NT2/D1 (cell line): ENCODE measurements around the gene RNU2-63P.
"Not testable (repeated sequence)": the region's sequence is repeated elsewhere in the genome, so short reads cannot be mapped to it uniquely, and the experiment has no call there.

Experiments
- DNase-seq: peaks from one replicate; pipeline ENCODE4 v3.0.0-alpha.2; 2011; ENCODE audit warnings: low read depth, low spot score
- H3K27me3 ChIP-seq: 2 replicates; pipeline ENCODE4 v1.6.0; 2011; ENCODE audit warnings: mild to moderate bottlenecking; ENCODE audit not compliant: insufficient read length, insufficient read depth
- H3K36me3 ChIP-seq: 2 replicates; pipeline ENCODE4 v1.6.1; 2011; ENCODE audit warnings: mild to moderate bottlenecking, low read length, mixed read lengths; ENCODE audit not compliant: insufficient read depth, insufficient read length
- H3K4me1 ChIP-seq: 2 replicates; pipeline ENCODE4 v1.5.1; 2011; ENCODE audit not compliant: insufficient read depth, insufficient read length
- H3K4me3 ChIP-seq: 2 replicates; pipeline ENCODE4 v1.5.1; 2011; ENCODE audit warnings: low read depth; ENCODE audit not compliant: insufficient read length
- H3K9ac ChIP-seq: 2 replicates; pipeline ENCODE4 v1.6.0; 2011; ENCODE audit warnings: low read depth; ENCODE audit not compliant: insufficient read length
- H3K9me3 ChIP-seq: 2 replicates; pipeline ENCODE4 v1.5.1; 2011; ENCODE audit warnings: mild to moderate bottlenecking, low read length; ENCODE audit not compliant: insufficient read depth
- SUZ12 ChIP-seq: IDR thresholded peaks from 2 replicates; pipeline ENCODE4 v1.6.1; 2011; ENCODE audit not compliant: insufficient read length, insufficient read depth; ENCODE audit errors: extremely low read depth
- YY1 ChIP-seq: IDR thresholded peaks from 2 replicates; pipeline ENCODE4 v1.6.1; 2011; ENCODE audit not compliant: insufficient read length, insufficient read depth
- ZNF274 ChIP-seq: IDR thresholded peaks from 2 replicates; pipeline ENCODE4 v1.6.1; 2011; ENCODE audit warnings: mild to moderate bottlenecking, low read depth, low read length

Gene RNU2-63P

DNA sequence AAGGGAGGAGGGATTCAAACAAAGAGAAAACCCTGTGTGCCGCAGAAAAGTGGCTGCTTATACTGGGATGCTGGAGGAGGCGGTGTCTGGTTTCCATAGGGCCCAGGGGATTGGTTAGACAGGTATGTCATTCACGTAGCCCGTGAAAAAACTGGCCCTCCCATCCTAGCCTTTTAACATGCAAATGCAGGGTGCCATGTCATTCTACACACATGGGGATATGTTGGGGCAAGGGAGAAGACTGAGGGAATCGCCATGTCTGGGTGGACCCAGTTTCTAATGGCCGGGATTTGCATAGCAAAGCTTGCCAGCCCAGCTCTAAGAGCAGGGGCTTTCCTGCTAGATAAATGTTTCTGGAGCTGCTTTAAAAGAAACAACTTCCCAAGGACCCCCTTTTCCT, 8.2 kb upstream of the RNU2-63P start:
- DNase-seq = peak; percentile 93
- Histone ChIP-seq H3K9ac (no peak overlapping the region), H3K4me3 (no peak overlapping the region), H3K36me3 (peaks cover 11% of the 10 kb centered on the region), H3K27me3 (no peaks in the 10 kb centered on the region), H3K4me1 (no peaks in the 10 kb centered on the region), H3K9me3 (peaks cover under 1% of the 10 kb centered on the region; the same call in 1 of the 2 replicates)
- TF ChIP-seq YY1 = peak; percentile 28
- TF ChIP-seq ZNF274 = no peak

DNA sequence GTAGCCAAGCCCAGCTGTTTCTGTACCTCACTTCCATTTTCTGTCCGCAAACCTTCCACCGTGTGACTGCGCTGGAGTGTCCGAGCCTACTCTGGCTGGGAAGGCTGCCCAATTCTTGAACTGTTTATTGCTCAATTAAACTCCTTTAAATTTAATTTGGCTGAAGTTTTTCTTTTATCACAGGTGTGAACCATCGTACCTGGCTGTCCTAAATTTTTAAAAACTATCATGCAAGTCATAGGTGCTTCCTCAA, 6.2 kb upstream of the RNU2-63P start:
- Histone ChIP-seq H3K4me3 (no peak overlapping the region), H3K36me3 (no peaks in the 10 kb centered on the region), H3K27me3 (no peaks in the 10 kb centered on the region), H3K4me1 (no peaks in the 10 kb centered on the region), H3K9me3 (peaks cover 8% of the 10 kb centered on the region; the same call in 1 of the 2 replicates), H3K9ac (no peak overlapping the region)
- TF ChIP-seq YY1 (no peak), ZNF274 (no peak), SUZ12 (no peak)
- no peak for DNase-seq

- Histone ChIP-seq H3K4me3 (no peak overlapping the region), H3K9me3 (peaks cover 8% of the 10 kb centered on the region; the same call in 1 of the 2 replicates), H3K36me3 (no peaks in the 10 kb centered on the region), H3K27me3 (no peaks in the 10 kb centered on the region), H3K9ac (no peak overlapping the region), H3K4me1 (no peaks in the 10 kb centered on the region)
- no peak for DNase-seq
- TF ChIP-seq YY1 = no peak
- no peak for TF ChIP-seq SUZ12
- TF ChIP-seq ZNF274 = no peak
These were observed 3.6 kb upstream of the RNU2-63P start for GRCh38 chr2:88019985-88020384.

- Histone ChIP-seq H3K9me3 (peaks cover 8% of the 10 kb centered on the region; the same call in 1 of the 2 replicates), H3K27me3 (no peaks in the 10 kb centered on the region), H3K9ac (no peak overlapping the region), H3K4me3 (no peak overlapping the region), H3K36me3 (no peaks in the 10 kb centered on the region), H3K4me1 (no peaks in the 10 kb centered on the region)
- DNase-seq = no peak
- TF ChIP-seq ZNF274 (no peak), YY1 (no peak), SUZ12 (no peak)
These were observed 2.6 kb upstream of the RNU2-63P start for GRCh38 chr2:88018909-88019308.

DNA sequence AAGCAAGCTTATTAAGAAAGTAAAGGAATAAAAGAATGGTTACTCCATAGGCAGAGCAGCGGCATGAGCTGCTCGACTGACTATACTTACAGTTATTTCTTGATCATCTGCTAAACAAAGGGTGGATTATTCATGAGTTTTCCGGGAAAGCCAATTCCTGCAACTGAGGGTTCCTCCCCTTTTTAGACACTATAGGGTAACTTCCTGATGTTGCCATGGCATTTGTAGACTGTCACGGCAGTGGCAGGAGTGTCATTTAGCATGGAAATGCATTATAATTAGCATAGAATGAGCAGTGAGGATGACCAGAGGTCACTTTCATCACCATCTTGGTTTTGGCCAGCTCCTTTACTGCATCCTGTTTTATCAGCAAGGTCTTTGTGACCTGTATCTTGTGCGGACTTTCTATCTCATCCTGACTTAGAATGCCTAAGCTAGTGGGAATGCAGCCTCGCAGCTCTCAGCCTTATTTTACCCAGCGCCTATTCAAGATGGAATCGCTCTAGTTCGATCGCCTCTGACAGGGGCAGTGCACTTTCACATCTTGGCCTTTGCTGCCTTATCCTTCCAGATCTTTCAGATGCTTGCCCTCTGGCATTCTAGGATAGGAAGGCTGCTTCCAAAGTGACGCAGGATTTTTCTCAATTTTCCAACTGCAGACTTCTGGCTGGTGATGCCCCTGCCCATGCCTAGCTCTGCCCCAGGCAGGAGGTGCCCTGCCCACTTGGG, 1.9 kb upstream of the RNU2-63P start:
- not testable (repeated sequence) for H3K9ac ChIP-seq, H3K27me3 ChIP-seq, H3K9me3 ChIP-seq, H3K36me3 ChIP-seq, H3K4me1 ChIP-seq, DNase-seq
- H3K4me3 ChIP-seq = peak overlapping the region; percentile 47

GRCh38 chr2:88017780-88018038, 1.4 kb upstream of the RNU2-63P start:
- H3K9me3 ChIP-seq, H3K4me1 ChIP-seq, DNase-seq, H3K36me3 ChIP-seq, H3K27me3 ChIP-seq: not testable (repeated sequence)
- H3K9ac ChIP-seq = peak overlapping the region; percentile 80
- H3K4me3 ChIP-seq = peak overlapping the region; percentile 47

- peaks cover 8% of the 10 kb centered on the region; the same call in 1 of the 2 replicates for H3K9me3 ChIP-seq
- H3K4me1 ChIP-seq = no peaks in the 10 kb centered on the region
- DNase-seq = peak; percentile 49
- TF ChIP-seq SUZ12 (no peak), YY1 (no peak), ZNF274 (no peak)
- peak overlapping the region; percentile 80 for H3K9ac ChIP-seq
- peak overlapping the region; percentile 47 for H3K4me3 ChIP-seq
- no peaks in the 10 kb centered on the region for H3K27me3 ChIP-seq
- H3K36me3 ChIP-seq = no peaks in the 10 kb centered on the region
These were observed 823 bp upstream of the RNU2-63P start for GRCh38 chr2:88016960-88017779.
